CD4-positive, alpha-beta T cell treated with Interferon alpha-2 for 1 hour (primary cell): Measurements from ENCODE around the gene UBE2L6.
"Not testable (repeated sequence)": the region's sequence is repeated elsewhere in the genome, so short reads cannot be mapped to it uniquely, and the experiment has no call there.

Experiments used
- DNase-seq, 2 donors: peaks; one replicate each; pipeline ENCODE4 v3.0.0-alpha.2; 2020 to 2022

The UBE2L6 gene

GRCh38 chr11:57566005-57566904, 1.2 kb downstream of the UBE2L6 start:
- peak; percentile 68 to 93 for DNase-seq

DNA sequence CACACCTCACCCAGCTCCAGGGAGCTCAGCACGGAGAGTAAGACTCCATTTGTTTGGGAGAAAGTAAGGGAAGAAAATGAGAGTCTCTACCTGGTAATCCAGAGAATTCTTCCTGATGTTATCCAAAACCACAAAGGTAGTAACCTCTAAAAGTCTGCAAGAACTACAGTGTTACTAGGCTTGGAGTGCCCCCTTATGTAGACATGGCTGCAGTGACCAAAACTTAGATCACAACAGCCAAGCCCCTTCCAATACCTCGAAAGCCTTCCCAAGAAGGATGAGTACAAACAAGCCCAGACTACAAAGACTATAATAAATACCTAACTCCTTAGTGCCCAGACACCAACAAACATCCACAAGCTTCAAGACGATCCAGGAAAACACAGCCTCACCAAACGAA, 4.9 kb downstream of the UBE2L6 start:
- DNase-seq, result no peak

GRCh38 chr11:57560146-57560545, 7.3 kb downstream of the UBE2L6 start:
- DNase-seq, result no peak

- DNase-seq, result no peak
Observed at GRCh38 chr11:57556041-57556440, 11.4 kb downstream of the UBE2L6 start.

GRCh38 chr11:57555393-57555792, 12.1 kb downstream of the UBE2L6 start:
- DNase-seq, result no peak

- DNase-seq, result no peak
Observed at GRCh38 chr11:57552479-57552878, 15.0 kb downstream of the UBE2L6 start.

- DNase-seq, result no peak
Observed at GRCh38 chr11:57551941-57552340, 15.5 kb downstream of the UBE2L6 start.

DNA sequence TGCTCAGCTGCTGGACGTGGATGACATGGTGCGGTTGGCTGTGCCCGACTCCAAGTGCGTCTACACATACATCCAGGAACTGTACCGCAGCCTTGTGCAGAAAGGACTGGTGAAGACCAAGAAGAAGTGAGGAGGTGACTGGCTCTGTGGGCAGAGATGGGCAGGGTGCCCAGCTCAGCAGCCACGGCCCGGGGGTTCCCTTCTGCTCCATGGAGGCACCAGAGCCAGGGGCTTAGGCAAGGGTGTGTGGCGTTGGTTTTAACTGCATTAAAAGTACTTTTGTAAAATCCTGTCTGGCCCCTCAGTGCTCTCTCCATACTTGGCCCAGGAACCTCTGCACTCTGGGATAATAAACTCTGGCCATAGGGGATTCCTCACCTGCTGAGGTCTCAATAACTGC, 17.5 kb downstream of the UBE2L6 start:
- DNase-seq, result no peak

GRCh38 chr11:57547854-57548377, 19.6 kb downstream of the UBE2L6 start:
- DNase-seq, result peak; percentile 23 to 33

DNA sequence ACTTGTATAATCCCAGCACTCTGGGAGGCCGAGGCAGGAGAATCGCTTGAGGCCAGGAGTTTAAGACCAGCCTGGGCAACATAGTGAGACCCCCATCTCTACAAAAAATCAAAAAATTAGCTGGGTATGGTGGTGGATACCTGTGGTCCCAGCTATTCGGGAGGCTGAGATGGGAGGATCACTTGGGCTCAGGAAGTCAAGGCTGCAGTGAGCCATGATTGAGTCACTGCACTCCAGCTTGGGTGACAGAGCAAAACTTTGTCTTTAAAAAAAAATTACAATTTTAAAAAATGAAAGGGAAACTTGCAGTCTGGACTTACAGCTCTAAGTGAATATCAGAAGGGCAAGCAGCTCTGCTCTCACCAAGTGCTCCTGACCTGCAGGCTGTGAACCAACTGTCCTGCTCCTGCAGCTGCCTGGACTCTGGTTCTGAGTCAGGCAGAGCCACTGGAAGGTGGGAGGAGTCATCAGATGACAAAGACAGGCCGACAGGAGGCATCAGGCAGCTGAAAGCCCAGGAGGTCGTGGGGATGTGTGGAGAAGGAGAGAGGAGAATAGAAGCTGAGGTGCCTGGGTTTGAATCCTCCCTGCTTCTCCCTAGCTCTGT, 20.5 kb downstream of the UBE2L6 start:
- no peak for DNase-seq

GRCh38 chr11:57546451-57546850, 21.0 kb downstream of the UBE2L6 start:
- DNase-seq, result no peak

- no peak for DNase-seq
Observed at GRCh38 chr11:57545883-57546282, 21.6 kb downstream of the UBE2L6 start.

GRCh38 chr11:57544566-57544965, 22.9 kb downstream of the UBE2L6 start:
- no peak for DNase-seq

GRCh38 chr11:57543593-57543992, 23.9 kb downstream of the UBE2L6 start:
- no peak for DNase-seq

DNA sequence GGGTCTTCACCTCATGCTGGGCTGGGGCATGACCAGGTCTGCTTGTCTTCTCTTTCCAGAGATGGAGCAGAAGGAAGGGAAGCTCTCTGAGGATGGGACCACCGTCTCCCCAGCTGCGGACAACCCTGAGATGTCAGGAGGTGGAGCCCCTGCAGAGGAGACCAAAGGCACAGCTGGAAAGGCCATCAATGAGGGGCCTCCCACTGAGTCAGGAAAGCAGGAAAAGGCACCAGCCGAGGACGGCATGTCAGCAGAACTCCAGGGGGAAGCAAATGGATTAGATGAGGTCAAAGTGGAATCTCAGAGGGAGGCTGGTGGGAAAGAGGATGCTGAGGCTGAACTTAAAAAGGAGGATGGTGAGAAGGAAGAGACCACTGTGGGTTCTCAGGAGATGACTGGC, 24.9 kb downstream of the UBE2L6 start:
- DNase-seq, result no peak

DNA sequence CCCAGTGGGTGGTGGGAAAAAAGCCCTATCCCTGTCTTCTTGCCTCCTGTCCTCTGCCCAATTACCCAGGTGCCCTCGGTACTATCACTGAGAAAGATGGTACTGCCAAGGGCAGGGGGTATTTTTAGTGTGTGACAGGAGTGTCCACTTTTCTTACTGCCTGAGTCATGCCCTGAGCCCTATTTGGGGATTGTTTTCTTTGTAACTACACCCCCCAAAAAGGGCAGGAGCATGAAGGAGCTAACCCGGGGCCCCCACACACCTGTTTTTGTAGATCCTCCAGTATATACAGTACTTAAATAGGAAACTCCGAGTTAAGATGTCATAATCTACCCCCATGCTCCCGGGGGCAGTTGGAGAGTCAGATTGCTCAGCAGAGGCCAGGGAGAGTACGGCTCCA, 26.3 kb downstream of the UBE2L6 start:
- no peak for DNase-seq

DNA sequence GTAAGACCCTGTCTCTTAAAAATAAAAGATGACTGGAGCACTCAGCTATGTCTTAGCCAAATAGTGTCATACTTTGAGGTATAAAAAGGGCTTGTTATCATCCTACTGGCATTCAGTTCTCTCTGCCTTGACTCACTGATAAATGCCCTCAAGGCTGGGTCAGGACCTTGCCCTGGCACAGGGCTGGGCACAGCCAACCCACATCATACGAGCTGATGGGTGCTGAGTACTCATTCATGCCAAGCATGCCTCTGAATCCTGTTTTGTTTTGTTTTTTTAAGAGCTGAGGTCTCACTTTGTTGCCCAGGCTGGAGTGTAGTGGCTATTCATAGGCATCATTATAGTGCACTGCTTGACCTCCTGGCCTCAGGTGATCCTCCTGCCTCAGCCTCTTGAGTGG, 28.1 kb downstream of the UBE2L6 start:
- DNase-seq, result no peak

GRCh38 chr11:57536947-57537619, 30.4 kb downstream of the UBE2L6 start, which contains the start of gene SMTNL1:
TSS of gene SMTNL1 (plus strand) at chr11:57537595. CDS start at chr11:57542643, 5,048 bp downstream.
- DNase-seq, result no peak

GRCh38 chr11:57534449-57534848, 33.0 kb downstream of the UBE2L6 start:
- DNase-seq, result not testable (repeated sequence)

GRCh38 chr11:57530596-57531507, 36.6 kb downstream of the UBE2L6 start, which contains the start of gene TIMM10:
TSS of gene TIMM10 (minus strand) at chr11:57530754. CDS start at chr11:57530189, 565 bp downstream.
- DNase-seq, result peak; percentile 97

DNA sequence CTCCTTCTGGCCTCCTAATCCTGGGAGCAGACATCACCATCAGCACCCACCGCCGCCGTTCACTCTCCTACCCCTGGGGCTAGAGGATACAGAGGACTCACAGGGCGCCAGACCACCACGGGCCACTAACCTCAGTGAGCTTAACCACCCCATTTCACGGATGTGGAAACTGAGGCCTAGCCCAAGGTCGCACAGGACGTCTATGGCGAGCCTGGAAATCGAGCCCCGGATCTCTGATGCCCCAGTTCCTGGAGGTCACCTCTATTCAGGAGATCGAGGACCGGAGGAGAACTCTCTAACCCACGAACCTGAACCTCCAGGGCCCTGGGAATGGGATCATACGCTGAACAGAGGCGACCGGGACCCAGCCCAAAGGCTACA, 37.3 kb downstream of the UBE2L6 start:
- no peak for DNase-seq

DNA sequence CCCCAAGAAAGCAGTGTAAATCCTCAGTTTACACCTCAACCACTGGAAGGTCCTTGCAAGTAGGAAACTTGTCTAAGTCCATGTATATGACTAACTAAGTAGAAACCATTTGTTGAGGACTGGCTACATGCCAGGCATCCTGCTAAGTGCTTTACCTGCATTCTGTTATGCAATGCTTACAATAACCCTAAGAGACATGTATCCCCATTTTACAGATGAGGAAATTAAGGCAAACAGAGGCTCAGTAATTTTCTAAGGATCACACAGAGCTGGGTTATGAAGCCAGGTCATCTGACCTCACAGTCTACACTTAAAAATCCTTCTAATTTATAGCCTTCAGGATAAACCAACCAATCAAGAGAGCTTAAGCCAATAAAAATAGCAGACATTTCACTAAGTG, 38.5 kb downstream of the UBE2L6 start:
- no peak for DNase-seq
